ENCODE measurements around the gene NUP42. TPM values are rescaled to one million over a fixed set of nuclear protein-coding genes. Genes with fewer than 3 reads are reported as not detected.
"Not testable (repeated sequence)": the region's sequence is repeated elsewhere in the genome, so short reads cannot be mapped to it uniquely, and the experiment has no call there.

Gene NUP42
- total RNA-seq, 4 donors from 2014 or later, result 24.6 to 34.4 (median 28.1) TPM

DNA sequence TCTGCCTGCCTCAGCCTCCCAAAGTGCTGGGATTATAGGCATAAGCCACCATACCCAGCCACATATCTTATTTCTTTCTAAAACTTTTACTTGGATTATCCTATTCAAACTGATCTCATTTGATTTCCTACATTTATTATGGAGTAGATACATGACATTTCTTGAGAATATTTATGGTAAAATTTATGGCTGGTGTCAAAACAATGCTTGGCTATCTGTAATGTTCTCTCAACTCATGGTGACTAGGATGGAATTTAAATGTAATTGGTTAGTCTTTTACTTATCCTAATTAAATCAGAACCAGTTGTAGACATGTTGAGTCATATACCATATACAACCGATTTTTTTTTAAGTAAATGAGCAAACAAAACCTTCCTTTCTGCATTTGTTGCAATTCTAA is 4.1 kb downstream of the NUP42 start:
- intact Hi-C loops (cut with DNase I; ENCODE audit: low total_unique reads), result loop anchor here (10.0 kb wide), 1 partner anchor 89 kb away; no protein-coding TSS in a partner anchor
- no peak overlapping the region for H3K4me3 ChIP-seq (ENCODE audit: low read depth, poor library complexity, severe bottlenecking)
- no peak for DNase-seq (ENCODE audit: low spot score in 2 of 2)
- WGBS, 2 donors, result 41 to 43% methylated on average over 1 of the region's 1 CpG
- TF ChIP-seq, protein P1, sequence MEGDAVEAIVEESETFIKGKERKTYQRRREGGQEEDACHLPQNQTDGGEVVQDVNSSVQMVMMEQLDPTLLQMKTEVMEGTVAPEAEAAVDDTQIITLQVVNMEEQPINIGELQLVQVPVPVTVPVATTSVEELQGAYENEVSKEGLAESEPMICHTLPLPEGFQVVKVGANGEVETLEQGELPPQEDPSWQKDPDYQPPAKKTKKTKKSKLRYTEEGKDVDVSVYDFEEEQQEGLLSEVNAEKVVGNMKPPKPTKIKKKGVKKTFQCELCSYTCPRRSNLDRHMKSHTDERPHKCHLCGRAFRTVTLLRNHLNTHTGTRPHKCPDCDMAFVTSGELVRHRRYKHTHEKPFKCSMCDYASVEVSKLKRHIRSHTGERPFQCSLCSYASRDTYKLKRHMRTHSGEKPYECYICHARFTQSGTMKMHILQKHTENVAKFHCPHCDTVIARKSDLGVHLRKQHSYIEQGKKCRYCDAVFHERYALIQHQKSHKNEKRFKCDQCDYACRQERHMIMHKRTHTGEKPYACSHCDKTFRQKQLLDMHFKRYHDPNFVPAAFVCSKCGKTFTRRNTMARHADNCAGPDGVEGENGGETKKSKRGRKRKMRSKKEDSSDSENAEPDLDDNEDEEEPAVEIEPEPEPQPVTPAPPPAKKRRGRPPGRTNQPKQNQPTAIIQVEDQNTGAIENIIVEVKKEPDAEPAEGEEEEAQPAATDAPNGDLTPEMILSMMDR (IDR thresholded peaks at IDR 0.05), result no peak
- TF ChIP-seq POLR2A (IDR thresholded peaks at IDR 0.05), result no peak

DNA sequence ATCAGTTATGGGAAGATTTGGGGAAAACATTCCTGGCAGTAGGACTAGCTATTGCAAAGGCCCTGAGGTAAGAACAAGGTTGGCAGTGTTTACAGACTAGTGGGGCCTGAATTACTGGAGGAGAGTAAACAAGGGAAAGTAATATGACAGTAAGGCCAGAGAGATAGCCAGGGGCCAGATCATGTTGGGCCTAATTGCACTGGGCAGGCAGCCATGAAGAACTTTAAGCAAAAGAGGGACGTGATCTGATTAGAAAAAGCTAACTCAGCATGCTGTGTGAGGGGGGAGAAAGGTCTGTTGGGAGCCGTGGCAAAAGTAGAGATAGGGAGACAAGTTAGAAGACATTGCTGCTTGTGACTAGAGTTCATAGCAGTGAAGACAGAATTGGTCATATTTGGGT is 9.2 kb downstream of the NUP42 start:
- 56 to 65% methylated on average over 2 of the region's 2 CpGs for WGBS, 2 donors
- intact Hi-C loops (cut with DNase I; ENCODE audit: low total_unique reads), result no loop called here
- no peak for DNase-seq (ENCODE audit: low spot score in 2 of 2)
- TF ChIP-seq, protein P1 (IDR thresholded peaks at IDR 0.05), result no peak
- no peak for TF ChIP-seq POLR2A (IDR thresholded peaks at IDR 0.05)
- no peak overlapping the region for H3K4me3 ChIP-seq (ENCODE audit: low read depth, poor library complexity, severe bottlenecking)

DNA sequence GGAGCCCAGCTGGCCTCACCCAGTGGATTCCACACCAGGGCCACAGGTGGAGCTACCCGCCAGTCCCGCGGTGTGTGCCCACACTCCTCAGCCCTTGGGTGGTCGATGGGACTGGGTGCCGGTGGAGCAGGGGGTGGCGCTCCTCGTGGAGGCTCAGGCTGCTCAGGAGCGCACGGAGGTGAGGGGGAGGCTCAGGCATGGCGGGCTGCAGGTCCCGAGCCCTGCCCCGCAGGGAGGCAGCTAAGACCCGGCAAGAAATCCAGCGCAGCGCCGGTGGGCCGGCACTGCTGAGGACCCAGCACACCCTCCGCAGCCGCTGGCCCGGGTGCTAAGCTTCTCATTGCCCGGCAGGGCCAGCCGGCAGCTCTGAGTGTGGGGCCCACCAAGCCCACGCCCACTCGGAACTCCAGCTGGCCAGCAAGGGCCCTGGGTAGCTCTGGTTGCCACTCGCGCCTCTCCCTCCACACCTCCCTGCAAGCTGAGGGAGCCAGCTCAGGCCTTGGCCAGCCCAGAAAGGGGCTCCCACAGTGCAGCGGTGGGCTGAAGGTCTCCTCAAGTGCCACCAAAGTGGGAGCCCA is 11.9 kb downstream of the NUP42 start:
- 94 to 97% methylated on average over 6 to 10 of the region's 27 CpGs for WGBS, 2 donors
- intact Hi-C loops (cut with DNase I; ENCODE audit: low total_unique reads); DNase-seq (ENCODE audit: low spot score in 2 of 2); H3K4me3 ChIP-seq (ENCODE audit: low read depth, poor library complexity, severe bottlenecking): not testable (repeated sequence)

DNA sequence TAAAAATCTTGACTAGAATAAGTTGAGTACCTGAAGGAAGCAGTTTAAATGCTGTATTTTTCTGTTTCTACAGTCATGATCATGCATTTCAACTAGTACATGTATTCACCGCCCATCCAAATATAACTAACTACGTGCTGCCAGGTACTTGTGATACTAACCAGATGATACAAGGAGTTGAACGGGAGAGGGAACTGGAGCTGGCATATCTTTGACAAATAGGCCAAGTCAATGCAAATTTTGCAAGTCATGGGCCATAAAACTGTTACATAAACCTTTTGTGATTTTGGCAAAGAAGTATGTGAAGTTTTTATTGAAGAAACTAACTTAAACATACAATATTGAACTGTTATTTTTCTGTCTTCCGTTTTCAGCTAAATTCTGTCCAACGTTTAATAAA is 14.5 kb downstream of the NUP42 start:
- TF ChIP-seq, protein P1 (IDR thresholded peaks at IDR 0.05), result no peak
- no peak for TF ChIP-seq POLR2A (IDR thresholded peaks at IDR 0.05)
- 60% methylated on average over 5 of the region's 5 CpGs for WGBS, 2 donors
- intact Hi-C loops (cut with DNase I; ENCODE audit: low total_unique reads), result no loop called here
- DNase-seq (ENCODE audit: low spot score in 2 of 2), result no peak
- H3K4me3 ChIP-seq (ENCODE audit: low read depth, poor library complexity, severe bottlenecking), result no peak overlapping the region

DNA sequence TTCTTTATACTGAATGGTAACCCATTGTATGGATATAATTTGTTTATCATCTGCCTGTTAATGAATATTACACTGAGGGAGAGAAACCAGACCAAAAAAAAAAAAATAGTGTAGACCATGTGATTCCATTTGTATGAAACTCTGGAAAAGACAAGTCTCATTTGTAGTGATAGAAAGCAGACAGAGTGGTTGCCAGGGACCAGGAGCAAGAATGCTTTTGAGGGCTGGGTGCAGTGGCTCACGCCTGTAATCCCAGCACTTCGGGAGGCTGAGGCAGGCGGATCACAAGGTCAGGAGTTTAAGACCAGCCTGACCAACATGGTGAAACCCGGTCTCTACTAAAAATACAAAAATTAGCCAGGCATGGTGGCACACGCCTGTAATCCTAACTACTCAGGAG is 15.9 kb downstream of the NUP42 start:
- WGBS, 2 donors, result 93 to 97% methylated on average over 5 of the region's 5 CpGs
- intact Hi-C loops (cut with DNase I; ENCODE audit: low total_unique reads), result not testable (repeated sequence)

DNA sequence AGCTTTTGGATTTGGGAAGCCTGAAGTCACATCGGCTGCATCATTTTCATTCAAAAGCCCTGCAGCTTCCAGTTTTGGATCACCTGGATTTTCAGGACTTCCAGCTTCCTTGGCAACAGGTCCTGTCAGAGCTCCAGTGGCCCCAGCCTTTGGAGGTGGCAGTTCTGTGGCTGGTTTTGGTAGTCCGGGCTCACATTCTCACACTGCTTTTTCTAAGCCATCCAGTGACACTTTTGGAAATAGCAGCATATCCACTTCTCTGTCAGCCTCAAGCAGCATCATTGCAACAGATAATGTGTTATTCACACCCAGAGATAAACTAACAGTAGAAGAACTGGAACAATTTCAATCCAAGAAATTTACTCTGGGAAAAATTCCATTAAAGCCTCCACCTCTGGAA is 18.5 kb downstream of the NUP42 start:
- 70 to 76% methylated on average over 2 of the region's 2 CpGs for WGBS, 2 donors
- no peak for DNase-seq (ENCODE audit: low spot score in 2 of 2)
- intact Hi-C loops (cut with DNase I; ENCODE audit: low total_unique reads), result no loop called here

More for the DNA sequence above, 15.9 kb downstream of the NUP42 start:
- DNase-seq (ENCODE audit: low spot score in 2 of 2); H3K4me3 ChIP-seq (ENCODE audit: low read depth, poor library complexity, severe bottlenecking): not testable (repeated sequence)

More for the DNA sequence above, 18.5 kb downstream of the NUP42 start:
- TF ChIP-seq, protein P1 (IDR thresholded peaks at IDR 0.05), result no peak
- TF ChIP-seq POLR2A (IDR thresholded peaks at IDR 0.05), result no peak
- H3K4me3 ChIP-seq (ENCODE audit: low read depth, poor library complexity, severe bottlenecking), result no peak overlapping the region

Measured in lower leg skin (tissue), 4 donors.